Stimulated activated CD8-positive, alpha-beta memory T cell treated with anti-CD3 and anti-CD28 coated beads, Interleukin-12 subunit alpha, Interleukin-12 subunit beta, amount 100 ng/mL, for 1 hour (primary cell): ENCODE measurements around the gene GTF2IRD1.
"Not testable (repeated sequence)": the region's sequence is repeated elsewhere in the genome, so short reads cannot be mapped to it uniquely, and the experiment has no call there.

Experiments
- DNase-seq: peaks from one replicate; pipeline ENCODE4 v3.0.0-alpha.2; 2020; ENCODE audit warnings: low read depth

Gene GTF2IRD1

GRCh38 chr7:74515276-74515675, 61.6 kb downstream of the GTF2IRD1 start:
- DNase-seq, result no peak

- no peak for DNase-seq
These were observed 62.5 kb downstream of the GTF2IRD1 start for GRCh38 chr7:74516214-74516613.

GRCh38 chr7:74518041-74518440, 64.3 kb downstream of the GTF2IRD1 start:
- no peak for DNase-seq

- DNase-seq, result no peak
These were observed 64.9 kb downstream of the GTF2IRD1 start for GRCh38 chr7:74518654-74519053.

GRCh38 chr7:74519395-74519794, 65.7 kb downstream of the GTF2IRD1 start:
- DNase-seq, result no peak

- no peak for DNase-seq
These were observed 68.1 kb downstream of the GTF2IRD1 start for GRCh38 chr7:74521855-74522254.

- no peak for DNase-seq
These were observed 68.7 kb downstream of the GTF2IRD1 start for GRCh38 chr7:74522281-74522905.

GRCh38 chr7:74523015-74523414, 69.3 kb downstream of the GTF2IRD1 start:
- no peak for DNase-seq

- DNase-seq, result no peak
These were observed 71.4 kb downstream of the GTF2IRD1 start for GRCh38 chr7:74525140-74525539.

- DNase-seq, result no peak
These were observed 72.2 kb downstream of the GTF2IRD1 start for GRCh38 chr7:74525881-74526280.

- DNase-seq, result no peak
These were observed 73.1 kb downstream of the GTF2IRD1 start for GRCh38 chr7:74526780-74527179.

- no peak for DNase-seq
These were observed 74.1 kb downstream of the GTF2IRD1 start for GRCh38 chr7:74527842-74528241.

GRCh38 chr7:74528773-74529172, 75.1 kb downstream of the GTF2IRD1 start:
- DNase-seq, result not testable (repeated sequence)

- no peak for DNase-seq
These were observed 82.2 kb downstream of the GTF2IRD1 start for GRCh38 chr7:74535951-74536356.

- not testable (repeated sequence) for DNase-seq
These were observed 88.2 kb downstream of the GTF2IRD1 start for GRCh38 chr7:74541937-74542336.

- no peak for DNase-seq
These were observed 88.9 kb downstream of the GTF2IRD1 start for GRCh38 chr7:74542558-74543117.

- no peak for DNase-seq
These were observed 91.2 kb downstream of the GTF2IRD1 start for GRCh38 chr7:74544706-74545469.

GRCh38 chr7:74545921-74546320, 92.2 kb downstream of the GTF2IRD1 start:
- DNase-seq, result no peak

GRCh38 chr7:74553596-74554012, 99.9 kb downstream of the GTF2IRD1 start:
- not testable (repeated sequence) for DNase-seq

- no peak for DNase-seq
These were observed 100.5 kb downstream of the GTF2IRD1 start for GRCh38 chr7:74554178-74554577.

GRCh38 chr7:74560086-74560719, 106.5 kb downstream of the GTF2IRD1 start:
- no peak for DNase-seq

GRCh38 chr7:74561898-74562613, 108.3 kb downstream of the GTF2IRD1 start:
- DNase-seq, result no peak
